Right lobe of liver (tissue), 6 donors: ENCODE data around the gene CDHR3. TPM values are rescaled to one million over a fixed set of nuclear protein-coding genes. Genes with fewer than 3 reads are reported as not detected.

Experiments used
- ATAC-seq, 4 donors: fragments of 200-7000 bp; cut with Tn5 transposase; one replicate each; pipeline ENCODE4 v1.9.1; 2020; ENCODE audit warnings: mild to moderate bottlenecking in 4 of 4, moderate library complexity in 4 of 4
- DNase-seq, 3 donors: peaks; one replicate each; pipeline ENCODE4 v3.0.0-alpha.2; 2020
- H3K27ac ChIP-seq, 3 donors: fragments of 200-600 bp; one replicate each; pipeline ENCODE4 v1.8.0; 2022
- H3K27me3 ChIP-seq, 2 donors: fragments of 200-600 bp; one replicate each; pipeline ENCODE4 v1.8.0; 2022
- H3K36me3 ChIP-seq, 4 donors: fragments of 200-600 bp; sonication (generic) in 1 of 4; one replicate each; pipeline versions ENCODE4 v1.5.1 to v1.8.0; 2017 to 2022; ENCODE audit warnings: control low read depth in 1 of 4
- H3K4me1 ChIP-seq, 4 donors: fragments of 200-600 bp; sonication (generic) in 1 of 4; one replicate each; pipeline versions ENCODE4 v1.5.1 to v1.8.0; 2017 to 2022; ENCODE audit warnings: control low read depth in 1 of 4
- H3K4me3 ChIP-seq, 3 donors: fragments of 200-600 bp; one replicate each; pipeline ENCODE4 v1.8.0; 2022
- H3K9me3 ChIP-seq, 4 donors: fragments of 200-600 bp; sonication (generic) in 1 of 4; one replicate each; pipeline versions ENCODE4 v1.5.1 to v1.8.0; 2017 to 2022; ENCODE audit warnings: control low read depth in 1 of 4
- POLR2A ChIP-seq: fragments of 450-650 bp; IDR thresholded peaks from one replicate; pipeline ENCODE4 v1.6.1; 2017; ENCODE audit warnings: antibody characterized with exemption, mild to moderate bottlenecking
- WGBS: methylation state at CpG from one replicate; pipeline ENCODE4 v1.1.6; 2018; ENCODE audit warnings: low coverage, low lambda C conversion rate; ENCODE audit not compliant: insufficient coverage; ENCODE audit errors: missing lambda C conversion rate; 5-methylcytosine and 5-hydroxymethylcytosine counted together
- intact Hi-C, 2 donors: fragments of 100-400 bp; cut with DNase I; formaldehyde crosslinking; loops; one replicate each; pipeline versions ENCODE4 v1.11.2 to v1.14.1; 2022
- total RNA-seq, 6 experiments: library from RNA; depleted of rRNA in 2 of 6; stranded (reverse); fragments of >200 nt in 2 of 6; fragmentation: NEBNext Ultra II Directional in 3 of 6; extraction: Animal tissue kit (Norgen Biotek cat#: 25700) in 3 of 6; gene quantifications; one replicate each; pipeline versions ENCODE4 v1.1.0 to v1.2.4, GENCODE V29; 2016 to 2023
- TF ChIP-seq, protein P1 (sequence below), 4 donors: fragments of 200-600 bp in 3 of 4; fragments of 450-650 bp in 1 of 4; IDR thresholded peaks; one replicate each; pipeline versions ENCODE4 v1.5.1 to v1.8.0; 2016 to 2022; ENCODE audit warnings: antibody characterized with exemption in 4 of 4, mild to moderate bottlenecking in 2 of 4
- donor health status: DM: no; HTN: yes; CAD: no.
- donor health status: DM: no; HTN: no; CAD: no.
- donor health status: DM: no; HTN: no; CAD: no.
- donor health status: DM: no; HTN: yes; CAD: no.
- donor health status: DM: no; HTN: yes; CAD: no.

CDHR3 gene
- total RNA-seq, 6 experiments from 2014 or later, result 3.6 to 8.6 (median 4.5) TPM

DNA sequence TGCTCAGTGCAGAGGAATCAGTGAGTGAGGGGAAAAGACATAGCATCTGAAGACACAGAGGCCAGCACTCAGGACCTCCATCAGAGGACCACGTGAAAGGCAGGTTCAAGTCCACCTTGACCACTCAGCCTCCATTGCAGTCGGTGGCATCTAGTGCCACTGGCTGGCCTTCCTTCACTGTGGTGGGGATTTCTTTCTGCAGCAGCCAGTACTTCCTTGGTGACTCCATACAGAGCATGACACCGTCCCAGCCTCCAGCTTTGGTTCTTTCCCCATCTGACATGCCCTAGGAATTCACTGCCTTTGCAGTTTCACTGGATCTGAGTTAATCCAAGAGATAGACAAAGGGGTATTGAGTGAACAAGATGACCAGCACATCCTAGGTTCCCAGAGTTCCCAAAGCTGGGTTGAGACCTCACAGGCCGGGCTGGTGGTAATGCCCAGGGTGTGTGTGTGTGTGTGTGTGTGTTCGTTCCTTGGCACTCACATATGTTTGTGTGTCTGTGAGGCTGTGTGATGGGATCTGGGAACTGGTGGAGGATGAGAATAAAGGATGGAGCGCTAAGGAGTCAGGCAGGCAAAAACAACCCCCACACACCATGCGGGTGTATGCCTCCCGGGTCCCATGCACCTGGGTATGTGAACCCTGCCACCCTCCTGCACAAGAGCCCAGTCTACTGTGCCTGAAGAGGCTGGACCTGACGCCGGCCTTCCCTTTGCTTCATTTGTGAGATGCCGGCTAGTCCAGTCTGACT, 91.3 kb downstream of the CDHR3 start:
- TF ChIP-seq, protein P1, sequence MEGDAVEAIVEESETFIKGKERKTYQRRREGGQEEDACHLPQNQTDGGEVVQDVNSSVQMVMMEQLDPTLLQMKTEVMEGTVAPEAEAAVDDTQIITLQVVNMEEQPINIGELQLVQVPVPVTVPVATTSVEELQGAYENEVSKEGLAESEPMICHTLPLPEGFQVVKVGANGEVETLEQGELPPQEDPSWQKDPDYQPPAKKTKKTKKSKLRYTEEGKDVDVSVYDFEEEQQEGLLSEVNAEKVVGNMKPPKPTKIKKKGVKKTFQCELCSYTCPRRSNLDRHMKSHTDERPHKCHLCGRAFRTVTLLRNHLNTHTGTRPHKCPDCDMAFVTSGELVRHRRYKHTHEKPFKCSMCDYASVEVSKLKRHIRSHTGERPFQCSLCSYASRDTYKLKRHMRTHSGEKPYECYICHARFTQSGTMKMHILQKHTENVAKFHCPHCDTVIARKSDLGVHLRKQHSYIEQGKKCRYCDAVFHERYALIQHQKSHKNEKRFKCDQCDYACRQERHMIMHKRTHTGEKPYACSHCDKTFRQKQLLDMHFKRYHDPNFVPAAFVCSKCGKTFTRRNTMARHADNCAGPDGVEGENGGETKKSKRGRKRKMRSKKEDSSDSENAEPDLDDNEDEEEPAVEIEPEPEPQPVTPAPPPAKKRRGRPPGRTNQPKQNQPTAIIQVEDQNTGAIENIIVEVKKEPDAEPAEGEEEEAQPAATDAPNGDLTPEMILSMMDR (IDR thresholded peaks at IDR 0.05), result no peak
- TF ChIP-seq POLR2A, result no peak
- Histone ChIP-seq H3K36me3 (no peaks in the 10 kb centered on the region), H3K27ac (no peak overlapping the region), H3K4me1 (no peaks in the 10 kb centered on the region), H3K27me3 (no peaks in the 10 kb centered on the region), H3K9me3 (no peaks in the 10 kb centered on the region), H3K4me3 (no peak overlapping the region)
- intact Hi-C loops, result no loop called here
- DNase-seq (no peak), ATAC-seq (no peak)
- 94% methylated on average over 6 of the region's 11 CpGs for WGBS

DNA sequence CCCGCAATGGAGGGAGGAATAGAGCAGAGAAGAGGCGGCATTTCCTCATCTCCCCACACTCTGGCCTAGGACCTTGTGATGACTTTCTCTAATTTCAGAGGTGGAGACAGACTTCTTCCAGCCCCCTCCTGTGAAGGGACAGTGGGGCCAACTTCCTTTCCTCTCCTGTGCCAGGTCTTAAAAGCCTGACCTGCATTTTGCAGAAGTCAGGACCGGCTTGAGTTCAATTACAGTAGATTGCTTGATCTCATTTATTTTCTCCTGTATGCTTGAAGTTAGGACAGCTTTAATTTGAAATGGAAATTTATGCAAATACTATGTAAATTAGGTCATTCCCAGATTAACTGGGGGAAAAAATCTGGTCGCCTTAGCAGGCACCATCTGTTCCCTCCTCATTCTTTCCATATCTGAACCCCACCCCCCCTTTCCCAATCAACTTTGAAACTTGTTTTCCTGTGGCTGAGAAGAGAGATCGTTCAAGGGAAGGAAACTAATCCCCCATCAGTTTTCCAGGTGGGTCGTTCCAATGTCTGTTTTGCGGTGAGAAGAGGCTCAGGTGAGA, 92.0 kb downstream of the CDHR3 start:
- H3K27ac ChIP-seq, result no peak overlapping the region
- intact Hi-C loops, result loop anchor here in 1 of 2 donors (5.0 kb wide), 1 partner anchor 97 kb away; no protein-coding TSS in a partner anchor
- H3K36me3 ChIP-seq, result no peaks in the 10 kb centered on the region
- H3K4me3 ChIP-seq, result no peak overlapping the region
- no peak for DNase-seq
- 76% methylated on average over 6 of the region's 7 CpGs for WGBS
- no peaks in the 10 kb centered on the region for H3K4me1 ChIP-seq
- ATAC-seq, result no peak
- no peaks in the 10 kb centered on the region for H3K27me3 ChIP-seq
- TF ChIP-seq, protein P1 (IDR thresholded peaks at IDR 0.05), result no peak
- no peak for TF ChIP-seq POLR2A
- H3K9me3 ChIP-seq, result no peaks in the 10 kb centered on the region

DNA sequence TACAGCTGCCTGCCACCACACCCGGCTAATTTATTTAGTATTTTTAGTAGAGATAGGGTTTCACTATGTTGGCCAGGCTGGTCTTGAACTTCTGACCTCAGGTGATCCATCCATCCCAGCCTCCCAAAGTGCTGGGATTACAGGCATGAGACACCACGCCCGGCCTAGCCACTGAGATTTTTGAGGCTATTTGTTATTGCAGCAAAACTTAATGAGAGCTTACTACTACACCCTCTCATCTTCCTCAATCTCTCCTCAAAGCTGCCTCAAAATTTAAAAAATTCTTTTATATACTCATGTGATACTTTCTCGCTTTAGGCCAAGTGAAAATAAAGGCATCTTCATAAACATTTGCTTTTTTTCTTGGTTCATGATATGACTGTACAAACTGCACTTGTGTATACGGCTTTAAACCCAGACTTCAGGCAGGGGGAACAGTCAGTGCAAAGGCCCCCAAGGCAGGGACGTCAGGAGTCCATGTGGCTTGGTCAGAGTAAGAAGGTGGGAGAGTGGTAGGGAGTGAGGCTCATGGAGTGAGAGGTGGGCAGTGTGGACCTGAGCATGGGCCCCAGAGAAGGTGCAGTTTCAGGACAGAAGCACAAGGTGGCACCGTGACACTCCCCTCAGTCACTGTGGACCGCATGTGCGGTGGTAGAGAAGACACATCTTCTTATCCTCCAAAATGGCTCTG, 93.6 kb downstream of the CDHR3 start:
- DNase-seq (peak; percentile 68 to 72 (median 69)), ATAC-seq (peak; percentile 97 to 99 (median 98))
- H3K9me3 ChIP-seq, result no peaks in the 10 kb centered on the region
- H3K27ac ChIP-seq, result no peak overlapping the region
- H3K4me1 ChIP-seq, result no peaks in the 10 kb centered on the region
- no peaks in the 10 kb centered on the region for H3K27me3 ChIP-seq
- H3K36me3 ChIP-seq, result no peaks in the 10 kb centered on the region
- no peak overlapping the region for H3K4me3 ChIP-seq
- intact Hi-C loops, result loop anchor here (2.0 to 5.0 kb wide), 2 partner anchors 96 to 98 kb away; no protein-coding TSS in a partner anchor
- TF ChIP-seq, protein P1 (IDR thresholded peaks at IDR 0.05), result peak; percentile 85 to 94 (median 86)
- no peak for TF ChIP-seq POLR2A
- 31% methylated on average over 8 of the region's 9 CpGs for WGBS

DNA sequence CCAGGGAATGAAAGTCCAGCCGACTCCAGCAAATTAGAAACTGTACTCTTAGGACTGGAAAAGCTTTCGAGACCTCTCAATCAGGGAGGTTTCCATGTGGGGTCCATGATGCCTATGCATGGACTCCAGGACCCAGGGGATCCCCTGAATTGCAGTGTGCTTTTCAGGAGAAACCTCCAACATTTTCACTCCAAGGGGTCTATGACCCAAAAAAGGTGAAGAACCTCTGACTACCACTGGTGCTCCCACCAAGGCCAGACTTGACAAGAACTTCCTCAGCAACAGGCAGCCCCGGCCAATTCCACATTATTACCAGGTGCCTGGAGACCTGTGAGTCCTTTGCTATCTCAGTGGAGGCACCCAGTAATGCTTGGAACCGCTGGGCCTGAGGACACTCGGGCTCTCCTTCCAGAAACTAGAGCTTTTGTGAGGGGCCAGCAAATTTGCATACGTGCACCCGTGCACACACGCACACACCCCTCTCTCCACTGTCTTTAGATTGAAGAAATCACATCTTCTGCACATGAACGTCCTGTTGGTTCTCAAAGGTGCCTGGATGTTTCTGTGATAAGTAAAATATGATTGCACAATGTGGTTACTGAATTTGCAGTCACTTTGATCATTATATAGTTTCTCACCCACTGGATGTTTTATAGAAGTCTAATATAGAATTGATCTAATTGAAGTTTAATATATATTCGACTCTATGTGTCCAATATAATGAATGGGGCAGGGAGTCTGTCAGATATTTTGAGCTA, 94.3 kb downstream of the CDHR3 start:
- TF ChIP-seq, protein P1 (IDR thresholded peaks at IDR 0.05), result peak in 1 of 4 donors; percentile 1
- no peak for TF ChIP-seq POLR2A
- Histone ChIP-seq H3K4me3 (no peak overlapping the region), H3K27ac (no peak overlapping the region), H3K36me3 (no peaks in the 10 kb centered on the region), H3K9me3 (no peaks in the 10 kb centered on the region), H3K4me1 (no peaks in the 10 kb centered on the region), H3K27me3 (no peaks in the 10 kb centered on the region)
- intact Hi-C loops, result loop anchor here (2.0 to 5.0 kb wide), 2 partner anchors 95 to 97 kb away; no protein-coding TSS in a partner anchor
- DNase-seq (no peak), ATAC-seq (no peak)
- WGBS, result 47% methylated on average over 4 of the region's 10 CpGs
